ENCODE measurements around the gene SLC2A1. TPM values are rescaled to one million over a fixed set of nuclear protein-coding genes. Genes with fewer than 3 reads are reported as not detected.

The SLC2A1 gene
- total and polyA plus RNA-seq, 9 of the 15 experiments (the other 6 are each of a cell fraction or from before 2014, with no cell fraction given): 12.6 to 153 (median 48.0) TPM

GRCh38 chr1:42956739-42957138, 1.9 kb downstream of the SLC2A1 start (continued):
- peak; percentile 59 for TF ChIP-seq ZFP36 (IDR thresholded peaks at IDR 0.05; ENCODE audit: low read depth, low read length, partially characterized antibody)
- TF ChIP-seq E2F6 (IDR thresholded peaks at IDR 0.05; ENCODE audit: borderline replicate concordance in 1 of 2, extremely low read depth in 1 of 2, insufficient read depth in 1 of 2, insufficient read length in 1 of 2, low read depth in 1 of 2, low read length in 1 of 2, poor library complexity in 1 of 2, severe bottlenecking in 1 of 2): no peak
- TF ChIP-seq SMARCA4 (IDR thresholded peaks at IDR 0.05): no peak
- no peak for TF ChIP-seq ZNF175 (CRISPR knock-in tag; IDR thresholded peaks at IDR 0.05; ENCODE audit: low read depth)
- TF ChIP-seq MLLT1 (IDR thresholded peaks at IDR 0.05): peak in 1 of 2 experiments; percentile 71; a peak in 3 of 4 replicates
- TF ChIP-seq TSC22D4 (tag; IDR thresholded peaks at IDR 0.05): no peak
- no peak for TF ChIP-seq KLF6 (CRISPR knock-in tag; IDR thresholded peaks at IDR 0.05; ENCODE audit: borderline replicate concordance)
- TF ChIP-seq BCOR (IDR thresholded peaks at IDR 0.05): peak; percentile 42; the same call in 1 of the 2 replicates
- TF ChIP-seq ZNF444 (CRISPR knock-in tag; IDR thresholded peaks at IDR 0.05): no peak
- no peak for TF ChIP-seq MCM7 (IDR thresholded peaks at IDR 0.05)
- TF ChIP-seq ZMIZ1 (IDR thresholded peaks at IDR 0.05; ENCODE audit: low read depth in 2 of 2, low read length in 2 of 2): no peak
- no peak for TF ChIP-seq PRDM10 (IDR thresholded peaks at IDR 0.05; ENCODE audit: partially characterized antibody)
- 0 out of 2 replicates have a peak, but pooled peaks have one; percentile 39 for TF ChIP-seq IRF1 (CRISPR knock-in tag; IDR thresholded peaks at IDR 0.05; ENCODE audit: borderline replicate concordance)
- TF ChIP-seq NR0B1 (IDR thresholded peaks at IDR 0.05; ENCODE audit: partially characterized antibody): no peak
- TF ChIP-seq KDM1A (IDR thresholded peaks at IDR 0.05): peak in 1 of 2 experiments; percentile 19; a peak in 1 of 4 replicates
